ENCODE results near the gene SEC24A.
"Not testable (repeated sequence)": the region's sequence is repeated elsewhere in the genome, so short reads cannot be mapped to it uniquely, and the experiment has no call there.

The SEC24A gene

GRCh38 chr5:134656690-134657089 is 8.1 kb downstream of the SEC24A start:
- FAIRE-seq (no peak), DNase-seq (ENCODE audit: insufficient read length) (no peak)
- TF ChIP-seq TAF1 (IDR thresholded peaks at IDR 0.05; ENCODE audit: borderline replicate concordance, low read depth, low read length) (no peak), POLR2A (IDR thresholded peaks at IDR 0.05; ENCODE audit: low read depth, low read length) (no peak), POLR2AphosphoS5 (IDR thresholded peaks at IDR 0.05; ENCODE audit: low read depth, low read length) (no peak)

GRCh38 chr5:134659456-134659855 is 10.9 kb downstream of the SEC24A start:
- FAIRE-seq, result no peak
- TF ChIP-seq POLR2AphosphoS5 (IDR thresholded peaks at IDR 0.05; ENCODE audit: low read depth, low read length), result no peak
- no peak for TF ChIP-seq TAF1 (IDR thresholded peaks at IDR 0.05; ENCODE audit: borderline replicate concordance, low read depth, low read length)
- no peak for TF ChIP-seq POLR2A (IDR thresholded peaks at IDR 0.05; ENCODE audit: low read depth, low read length)

GRCh38 chr5:134659922-134660321 is 11.3 kb downstream of the SEC24A start:
- FAIRE-seq, result no peak
- TF ChIP-seq TAF1 (IDR thresholded peaks at IDR 0.05; ENCODE audit: borderline replicate concordance, low read depth, low read length) (no peak), POLR2AphosphoS5 (IDR thresholded peaks at IDR 0.05; ENCODE audit: low read depth, low read length) (no peak), POLR2A (IDR thresholded peaks at IDR 0.05; ENCODE audit: low read depth, low read length) (no peak)
- no peak for DNase-seq (ENCODE audit: insufficient read length)

More at GRCh38 chr5:134659456-134659855, 10.9 kb downstream of the SEC24A start:
- DNase-seq (ENCODE audit: insufficient read length), result no peak

GRCh38 chr5:134662971-134663370 is 14.4 kb downstream of the SEC24A start:
- no peak for TF ChIP-seq POLR2AphosphoS5 (IDR thresholded peaks at IDR 0.05; ENCODE audit: low read depth, low read length)
- TF ChIP-seq POLR2A (IDR thresholded peaks at IDR 0.05; ENCODE audit: low read depth, low read length), result no peak
- no peak for TF ChIP-seq TAF1 (IDR thresholded peaks at IDR 0.05; ENCODE audit: borderline replicate concordance, low read depth, low read length)
- DNase-seq (ENCODE audit: insufficient read length) (no peak), FAIRE-seq (no peak)

GRCh38 chr5:134664448-134664847 is 15.9 kb downstream of the SEC24A start:
- DNase-seq (ENCODE audit: insufficient read length) (no peak), FAIRE-seq (no peak)
- TF ChIP-seq POLR2AphosphoS5 (IDR thresholded peaks at IDR 0.05; ENCODE audit: low read depth, low read length) (no peak), POLR2A (IDR thresholded peaks at IDR 0.05; ENCODE audit: low read depth, low read length) (no peak), TAF1 (IDR thresholded peaks at IDR 0.05; ENCODE audit: borderline replicate concordance, low read depth, low read length) (no peak)

GRCh38 chr5:134673546-134673945 is 25.0 kb downstream of the SEC24A start:
- DNase-seq (ENCODE audit: insufficient read length); FAIRE-seq: not testable (repeated sequence)

- not testable (repeated sequence) for DNase-seq (ENCODE audit: insufficient read length); FAIRE-seq
Observed at GRCh38 chr5:134677357-134677756, 28.8 kb downstream of the SEC24A start.

GRCh38 chr5:134690144-134690543 is 41.6 kb downstream of the SEC24A start:
- DNase-seq (ENCODE audit: insufficient read length); FAIRE-seq: not testable (repeated sequence)

- DNase-seq (ENCODE audit: insufficient read length), result no peak
- TF ChIP-seq POLR2AphosphoS5 (IDR thresholded peaks at IDR 0.05; ENCODE audit: low read depth, low read length), result no peak
- no peak for TF ChIP-seq TAF1 (IDR thresholded peaks at IDR 0.05; ENCODE audit: borderline replicate concordance, low read depth, low read length)
- TF ChIP-seq POLR2A (IDR thresholded peaks at IDR 0.05; ENCODE audit: low read depth, low read length), result no peak
- FAIRE-seq, result no peak
Observed at GRCh38 chr5:134692722-134693121, 44.1 kb downstream of the SEC24A start.

- DNase-seq (ENCODE audit: insufficient read length) (no peak), FAIRE-seq (no peak)
- TF ChIP-seq TAF1 (IDR thresholded peaks at IDR 0.05; ENCODE audit: borderline replicate concordance, low read depth, low read length), result no peak
- no peak for TF ChIP-seq POLR2A (IDR thresholded peaks at IDR 0.05; ENCODE audit: low read depth, low read length)
- no peak for TF ChIP-seq POLR2AphosphoS5 (IDR thresholded peaks at IDR 0.05; ENCODE audit: low read depth, low read length)
Observed at GRCh38 chr5:134708301-134708700, 59.7 kb downstream of the SEC24A start.

- no peak for FAIRE-seq
- TF ChIP-seq TAF1 (IDR thresholded peaks at IDR 0.05; ENCODE audit: borderline replicate concordance, low read depth, low read length) (no peak), POLR2AphosphoS5 (IDR thresholded peaks at IDR 0.05; ENCODE audit: low read depth, low read length) (no peak), POLR2A (IDR thresholded peaks at IDR 0.05; ENCODE audit: low read depth, low read length) (no peak)
- no peak for DNase-seq (ENCODE audit: insufficient read length)
Observed at GRCh38 chr5:134714120-134714519, 65.5 kb downstream of the SEC24A start.

GRCh38 chr5:134714541-134714940 is 66.0 kb downstream of the SEC24A start:
- TF ChIP-seq TAF1 (IDR thresholded peaks at IDR 0.05; ENCODE audit: borderline replicate concordance, low read depth, low read length) (no peak), POLR2A (IDR thresholded peaks at IDR 0.05; ENCODE audit: low read depth, low read length) (no peak), POLR2AphosphoS5 (IDR thresholded peaks at IDR 0.05; ENCODE audit: low read depth, low read length) (no peak)
- FAIRE-seq, result no peak

GRCh38 chr5:134715466-134715865 is 66.9 kb downstream of the SEC24A start:
- DNase-seq (ENCODE audit: insufficient read length); FAIRE-seq: not testable (repeated sequence)

More at GRCh38 chr5:134714541-134714940, 66.0 kb downstream of the SEC24A start:
- DNase-seq (ENCODE audit: insufficient read length), result no peak

- FAIRE-seq (no peak), DNase-seq (ENCODE audit: insufficient read length) (no peak)
- TF ChIP-seq POLR2AphosphoS5 (IDR thresholded peaks at IDR 0.05; ENCODE audit: low read depth, low read length), result no peak
- no peak for TF ChIP-seq TAF1 (IDR thresholded peaks at IDR 0.05; ENCODE audit: borderline replicate concordance, low read depth, low read length)
- no peak for TF ChIP-seq POLR2A (IDR thresholded peaks at IDR 0.05; ENCODE audit: low read depth, low read length)
Observed at GRCh38 chr5:134724872-134725271, 76.3 kb downstream of the SEC24A start.

Measured in GM12892 (cell line).